T-helper 2 cell treated with Interferon-gamma antibody and Interleukin-4, amounts not matched to agents 5 μg/mL and 100 μg/mL, for 36 hours (primary cell): ENCODE results near the gene RPP21.
"Not testable (repeated sequence)": the region's sequence is repeated elsewhere in the genome, so short reads cannot be mapped to it uniquely, and the experiment has no call there.

Experiments used
- DNase-seq: peaks from one replicate; pipeline ENCODE4 v3.0.0; 2021; ENCODE audit warnings: low spot score
- H3K27ac Mint-ChIP-seq: one replicate; pipeline ENCODE4 v1.8.0; 2021; ENCODE audit warnings: mild to moderate bottlenecking, mixed read lengths
- H3K27me3 Mint-ChIP-seq: one replicate; pipeline ENCODE4 v1.8.0; 2021; ENCODE audit warnings: low read depth, mixed read lengths
- H3K36me3 Mint-ChIP-seq: one replicate; pipeline ENCODE4 v1.8.0; 2021; ENCODE audit warnings: low read depth, mixed read lengths
- H3K4me1 Mint-ChIP-seq: one replicate; pipeline ENCODE4 v1.8.0; 2021; ENCODE audit warnings: low read depth, mixed read lengths
- H3K4me3 Mint-ChIP-seq: one replicate; pipeline ENCODE4 v1.8.0; 2022; ENCODE audit warnings: mild to moderate bottlenecking, moderate library complexity, mixed read lengths
- H3K9me3 Mint-ChIP-seq: one replicate; pipeline ENCODE4 v1.8.0; 2021; ENCODE audit warnings: mixed read lengths

RPP21 gene

GRCh38 chr6:30345852-30346251, 896 bp downstream of the RPP21 start:
- DNase-seq, result no peak
- H3K27me3 Mint-ChIP-seq, result peaks cover 17% of the 10 kb centered on the region
- peaks cover 26% of the 10 kb centered on the region for H3K4me1 Mint-ChIP-seq
- H3K4me3 Mint-ChIP-seq, result peak overlapping the region; percentile 91
- H3K36me3 Mint-ChIP-seq, result peaks cover 31% of the 10 kb centered on the region
- peak overlapping the region; percentile 64 for H3K27ac Mint-ChIP-seq
- H3K9me3 Mint-ChIP-seq, result no peaks in the 10 kb centered on the region

DNA sequence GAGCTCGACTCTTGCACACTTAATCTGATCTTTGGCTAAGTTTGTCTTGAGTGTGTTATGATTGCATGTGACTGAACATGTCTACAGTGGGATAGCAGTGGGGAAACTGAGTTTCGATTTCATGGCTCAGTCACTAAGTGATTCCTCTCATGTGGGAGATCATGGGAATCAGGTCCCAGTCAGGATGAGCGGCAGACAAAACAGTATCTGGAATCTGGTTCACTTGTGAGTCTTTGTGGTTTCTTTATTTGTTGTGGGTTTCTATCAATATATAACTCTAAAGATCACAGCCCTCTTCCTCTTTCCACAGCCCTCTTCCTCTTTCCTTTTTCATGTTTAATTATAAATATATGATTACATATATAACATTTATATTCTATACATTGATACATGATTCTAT, 4.0 kb downstream of the RPP21 start:
- peaks cover 21% of the 10 kb centered on the region for H3K36me3 Mint-ChIP-seq
- no peaks in the 10 kb centered on the region for H3K9me3 Mint-ChIP-seq
- peaks cover 33% of the 10 kb centered on the region for H3K4me1 Mint-ChIP-seq
- H3K4me3 Mint-ChIP-seq, result no peak overlapping the region
- H3K27me3 Mint-ChIP-seq, result peaks cover 42% of the 10 kb centered on the region
- no peak overlapping the region for H3K27ac Mint-ChIP-seq
- DNase-seq, result no peak

DNA sequence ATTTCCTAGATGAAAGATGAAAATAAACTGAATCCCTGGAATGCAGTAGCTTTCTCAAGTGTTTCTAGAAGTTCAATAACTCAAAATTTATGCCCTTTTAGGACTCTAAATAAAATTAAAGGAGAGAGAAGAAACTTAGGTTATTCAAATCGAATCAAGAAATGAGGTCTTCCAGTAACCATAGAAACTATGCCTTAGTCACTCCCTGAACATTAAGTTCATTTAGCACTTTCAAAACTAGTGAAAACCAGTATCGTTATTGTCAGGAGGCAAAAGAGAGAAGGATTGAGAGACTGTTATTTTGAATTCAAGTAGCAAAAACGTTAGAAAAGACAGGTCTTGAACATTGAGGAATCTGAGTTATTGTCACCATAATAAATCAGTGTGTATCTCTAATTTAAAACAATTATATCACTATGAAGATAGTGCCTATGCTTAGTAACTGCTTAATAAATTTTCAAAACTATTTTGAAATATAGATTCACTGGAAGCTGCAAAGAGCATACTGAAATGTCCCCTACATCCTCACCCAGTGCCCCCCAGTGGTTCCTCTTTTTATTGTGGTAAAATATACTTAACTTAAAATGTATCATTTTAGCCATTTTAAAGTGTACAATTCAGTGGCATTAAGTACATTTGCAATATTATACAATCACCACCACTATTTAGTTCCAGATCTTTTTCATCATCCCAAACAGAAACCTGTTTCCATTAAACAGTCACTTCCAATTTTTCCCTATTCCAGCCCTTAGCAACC, 4.6 kb downstream of the RPP21 start:
- Mint-ChIP-seq H3K4me1 (peaks cover 32% of the 10 kb centered on the region), H3K27ac (no peak overlapping the region), H3K36me3 (peaks cover 20% of the 10 kb centered on the region), H3K27me3 (peaks cover 45% of the 10 kb centered on the region), H3K9me3 (no peaks in the 10 kb centered on the region), H3K4me3 (no peak overlapping the region)
- DNase-seq, result no peak

DNA sequence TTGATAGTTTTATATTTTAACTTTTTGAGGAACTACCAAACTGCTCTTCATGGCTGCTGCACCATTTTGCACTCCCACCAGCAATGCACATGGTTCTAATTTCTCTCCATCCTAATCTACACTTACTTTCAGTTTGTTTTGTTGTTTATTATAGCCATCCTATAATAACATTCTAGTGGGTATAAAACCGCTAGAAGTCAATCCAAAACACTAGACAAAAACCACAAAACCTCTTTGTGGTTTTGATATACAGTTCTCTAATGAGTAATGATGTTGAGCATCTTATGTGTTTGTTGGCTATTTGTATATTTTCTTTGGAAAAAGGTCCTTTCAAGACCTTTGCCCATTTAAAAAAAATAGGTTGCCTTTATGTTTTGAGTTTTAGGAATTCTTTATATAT, 5.6 kb downstream of the RPP21 start:
- Mint-ChIP-seq H3K36me3 (peaks cover 20% of the 10 kb centered on the region), H3K4me1 (peaks cover 29% of the 10 kb centered on the region), H3K27ac (no peak overlapping the region), H3K4me3 (no peak overlapping the region), H3K9me3 (no peaks in the 10 kb centered on the region), H3K27me3 (peaks cover 55% of the 10 kb centered on the region)
- no peak for DNase-seq

GRCh38 chr6:30352550-30352949, 7.6 kb downstream of the RPP21 start:
- Mint-ChIP-seq H3K27me3 (peaks cover 66% of the 10 kb centered on the region), H3K27ac (no peak overlapping the region), H3K4me3 (no peak overlapping the region), H3K9me3 (no peaks in the 10 kb centered on the region), H3K36me3 (peaks cover 2% of the 10 kb centered on the region), H3K4me1 (peaks cover 23% of the 10 kb centered on the region)
- DNase-seq, result no peak

GRCh38 chr6:30355281-30355680, 10.3 kb downstream of the RPP21 start:
- Mint-ChIP-seq H3K27ac (no peak overlapping the region), H3K4me3 (no peak overlapping the region), H3K36me3 (no peaks in the 10 kb centered on the region), H3K9me3 (no peaks in the 10 kb centered on the region), H3K27me3 (peaks cover 78% of the 10 kb centered on the region), H3K4me1 (peaks cover 15% of the 10 kb centered on the region)
- no peak for DNase-seq

- Mint-ChIP-seq H3K9me3 (no peaks in the 10 kb centered on the region), H3K36me3 (no peaks in the 10 kb centered on the region), H3K4me1 (peaks cover 6% of the 10 kb centered on the region), H3K27me3 (peaks cover 82% of the 10 kb centered on the region), H3K27ac (no peak overlapping the region), H3K4me3 (no peak overlapping the region)
- DNase-seq, result no peak
Measured at GRCh38 chr6:30356536-30356935, 11.6 kb downstream of the RPP21 start.

DNA sequence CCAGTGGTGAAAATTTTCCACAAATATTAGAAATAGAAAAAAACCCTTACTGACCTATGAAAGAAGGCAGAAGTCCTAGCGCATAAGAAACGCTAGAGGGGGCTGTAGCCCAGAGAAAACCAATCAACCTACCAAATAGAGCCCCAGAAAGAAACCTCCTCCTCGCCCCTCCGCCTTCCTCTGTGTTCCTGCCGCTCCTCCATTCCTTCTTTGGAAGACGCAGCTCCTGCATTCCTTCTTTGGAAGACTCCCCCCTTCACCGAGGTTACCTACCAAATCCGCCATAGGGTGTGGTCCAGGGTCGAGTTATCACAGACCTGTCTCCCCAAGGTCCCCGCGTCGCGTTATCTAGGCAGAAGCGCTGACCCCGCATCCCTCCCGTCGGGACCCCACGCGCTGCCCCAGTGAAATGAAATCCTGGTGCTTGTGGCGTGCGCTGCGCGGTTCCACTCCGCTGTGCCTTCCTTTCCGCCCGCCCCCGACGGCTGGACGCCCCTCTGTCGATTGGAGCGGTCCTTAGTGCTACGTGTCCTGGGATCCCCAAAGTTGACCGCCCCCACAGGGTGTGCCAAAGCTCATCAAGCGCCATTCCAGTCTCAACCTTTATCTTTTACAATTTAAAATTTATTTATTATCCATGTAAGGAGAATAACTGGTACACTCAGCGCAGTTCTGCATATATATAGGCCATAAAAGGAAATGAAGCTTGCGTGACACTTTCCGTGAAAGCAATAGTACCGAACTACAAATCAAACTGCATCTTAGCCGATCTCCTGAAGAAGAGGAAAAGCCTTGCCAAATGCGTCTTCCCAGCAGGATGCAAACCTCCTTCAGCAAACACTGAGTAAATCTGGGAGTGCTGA, 13.0 kb downstream of the RPP21 start:
- Mint-ChIP-seq H3K36me3 (peaks cover 1% of the 10 kb centered on the region), H3K27me3 (peaks cover 82% of the 10 kb centered on the region), H3K4me3 (peak overlapping the region; percentile 86), H3K9me3 (no peaks in the 10 kb centered on the region), H3K4me1 (peaks cover 4% of the 10 kb centered on the region), H3K27ac (no peak overlapping the region)
- no peak for DNase-seq

- Mint-ChIP-seq H3K36me3 (peaks cover 1% of the 10 kb centered on the region), H3K4me1 (peaks cover 4% of the 10 kb centered on the region), H3K9me3 (no peaks in the 10 kb centered on the region), H3K27me3 (peaks cover 80% of the 10 kb centered on the region), H3K4me3 (no peak overlapping the region), H3K27ac (no peak overlapping the region)
- no peak for DNase-seq
Measured at GRCh38 chr6:30359276-30359675, 14.3 kb downstream of the RPP21 start.

- H3K27ac Mint-ChIP-seq, result no peak overlapping the region
Measured at GRCh38 chr6:30360139-30360538, 15.2 kb downstream of the RPP21 start.

DNA sequence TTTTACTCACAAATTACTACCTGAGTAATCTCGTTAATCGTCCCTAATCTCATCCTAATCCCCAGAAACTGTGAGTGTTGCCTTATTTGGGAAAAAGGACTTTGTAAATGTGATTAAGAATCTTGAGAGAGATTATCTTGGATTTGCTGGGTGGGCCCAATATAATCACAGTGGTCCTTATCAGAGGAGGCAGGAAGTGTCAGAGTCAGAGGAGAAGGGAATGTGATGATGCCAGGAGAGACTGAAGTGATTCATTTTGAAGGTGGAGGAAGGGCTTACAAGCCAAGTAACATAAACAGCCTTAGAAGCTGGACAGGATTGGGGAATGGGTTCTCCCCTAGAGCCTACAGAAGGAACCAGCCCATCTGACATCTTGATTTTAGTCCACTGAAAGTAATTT, 16.7 kb downstream of the RPP21 start:
- Mint-ChIP-seq H3K36me3 (peaks cover 1% of the 10 kb centered on the region), H3K9me3 (no peaks in the 10 kb centered on the region), H3K4me1 (peaks cover 4% of the 10 kb centered on the region), H3K27me3 (peaks cover 84% of the 10 kb centered on the region), H3K27ac (no peak overlapping the region), H3K4me3 (no peak overlapping the region)
- no peak for DNase-seq

More at GRCh38 chr6:30360139-30360538, 15.2 kb downstream of the RPP21 start:
- peaks cover 4% of the 10 kb centered on the region for H3K4me1 Mint-ChIP-seq
- DNase-seq, result no peak
- no peak overlapping the region for H3K4me3 Mint-ChIP-seq
- no peaks in the 10 kb centered on the region for H3K9me3 Mint-ChIP-seq
- peaks cover 77% of the 10 kb centered on the region for H3K27me3 Mint-ChIP-seq
- H3K36me3 Mint-ChIP-seq, result peaks cover 1% of the 10 kb centered on the region

GRCh38 chr6:30363459-30363858, 18.5 kb downstream of the RPP21 start:
- Mint-ChIP-seq H3K27ac (no peak overlapping the region), H3K4me3 (no peak overlapping the region), H3K4me1 (no peaks in the 10 kb centered on the region), H3K27me3 (peaks cover 73% of the 10 kb centered on the region), H3K9me3 (no peaks in the 10 kb centered on the region), H3K36me3 (peaks cover 1% of the 10 kb centered on the region)
- no peak for DNase-seq

GRCh38 chr6:30364591-30364990, 19.6 kb downstream of the RPP21 start:
- no peak for DNase-seq
- Mint-ChIP-seq H3K9me3 (no peaks in the 10 kb centered on the region), H3K27ac (no peak overlapping the region), H3K36me3 (peaks cover 1% of the 10 kb centered on the region), H3K27me3 (peaks cover 73% of the 10 kb centered on the region), H3K4me1 (no peaks in the 10 kb centered on the region), H3K4me3 (no peak overlapping the region)

DNA sequence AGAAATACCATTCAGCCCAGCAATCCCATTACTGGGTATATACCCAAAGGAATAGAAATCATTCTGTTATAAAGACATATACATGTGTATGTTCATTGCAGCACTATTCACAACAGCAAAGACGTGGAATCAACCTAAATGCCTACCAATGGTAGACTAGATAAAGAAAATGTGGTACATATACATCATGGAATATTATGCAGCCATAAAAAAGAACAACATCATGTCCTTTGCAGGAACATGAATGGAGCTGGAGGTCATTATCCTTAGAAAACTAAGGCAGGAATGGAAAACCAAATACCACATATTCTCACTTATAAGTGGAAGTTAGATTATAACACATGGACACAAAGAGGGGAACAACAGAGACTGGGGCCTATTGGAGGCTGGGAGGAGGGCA, 24.3 kb downstream of the RPP21 start:
- DNase-seq, result not testable (repeated sequence)
- peaks cover 43% of the 10 kb centered on the region for H3K27me3 Mint-ChIP-seq

More for the DNA sequence above, 24.3 kb downstream of the RPP21 start:
- H3K27ac Mint-ChIP-seq, H3K4me3 Mint-ChIP-seq, H3K36me3 Mint-ChIP-seq, H3K4me1 Mint-ChIP-seq, H3K9me3 Mint-ChIP-seq: not testable (repeated sequence)
